ENCODE data around the gene PRKCD.

Gene PRKCD

DNA sequence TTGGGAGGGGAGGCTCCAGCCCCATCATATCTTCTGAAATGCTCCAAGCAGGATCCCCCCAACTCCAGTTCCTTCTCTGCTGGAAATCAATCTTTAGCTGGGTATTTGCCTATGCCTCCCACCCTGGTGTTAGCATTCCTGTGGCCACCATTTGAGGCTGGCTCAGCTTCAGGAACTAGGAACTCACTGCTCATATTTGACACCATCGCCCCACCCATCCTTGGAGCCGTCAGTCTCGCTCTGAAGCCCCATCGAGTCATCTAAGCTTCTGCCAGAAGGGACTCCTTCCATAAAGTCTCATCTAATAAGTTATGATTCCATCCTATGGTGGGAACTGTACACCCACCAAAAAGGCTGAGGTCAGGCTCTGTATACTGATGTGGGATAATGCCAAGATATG is 26.4 kb downstream of the PRKCD start:
- DNase-seq (ENCODE audit: low read depth) = no peak
- TF ChIP-seq, protein P1, sequence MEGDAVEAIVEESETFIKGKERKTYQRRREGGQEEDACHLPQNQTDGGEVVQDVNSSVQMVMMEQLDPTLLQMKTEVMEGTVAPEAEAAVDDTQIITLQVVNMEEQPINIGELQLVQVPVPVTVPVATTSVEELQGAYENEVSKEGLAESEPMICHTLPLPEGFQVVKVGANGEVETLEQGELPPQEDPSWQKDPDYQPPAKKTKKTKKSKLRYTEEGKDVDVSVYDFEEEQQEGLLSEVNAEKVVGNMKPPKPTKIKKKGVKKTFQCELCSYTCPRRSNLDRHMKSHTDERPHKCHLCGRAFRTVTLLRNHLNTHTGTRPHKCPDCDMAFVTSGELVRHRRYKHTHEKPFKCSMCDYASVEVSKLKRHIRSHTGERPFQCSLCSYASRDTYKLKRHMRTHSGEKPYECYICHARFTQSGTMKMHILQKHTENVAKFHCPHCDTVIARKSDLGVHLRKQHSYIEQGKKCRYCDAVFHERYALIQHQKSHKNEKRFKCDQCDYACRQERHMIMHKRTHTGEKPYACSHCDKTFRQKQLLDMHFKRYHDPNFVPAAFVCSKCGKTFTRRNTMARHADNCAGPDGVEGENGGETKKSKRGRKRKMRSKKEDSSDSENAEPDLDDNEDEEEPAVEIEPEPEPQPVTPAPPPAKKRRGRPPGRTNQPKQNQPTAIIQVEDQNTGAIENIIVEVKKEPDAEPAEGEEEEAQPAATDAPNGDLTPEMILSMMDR (IDR thresholded peaks at IDR 0.05; ENCODE audit: low read depth, low read length, missing control alignments) = no peak
- in situ Hi-C loops (cut with HindIII; ENCODE audit: low sequenced_read_pairs) = loop anchor here (5.0 kb wide), 1 partner anchor 35 kb away; no protein-coding TSS in a partner anchor
- no peak overlapping the region for H3K4me3 ChIP-seq (ENCODE audit: low read depth, low read length)

DNA sequence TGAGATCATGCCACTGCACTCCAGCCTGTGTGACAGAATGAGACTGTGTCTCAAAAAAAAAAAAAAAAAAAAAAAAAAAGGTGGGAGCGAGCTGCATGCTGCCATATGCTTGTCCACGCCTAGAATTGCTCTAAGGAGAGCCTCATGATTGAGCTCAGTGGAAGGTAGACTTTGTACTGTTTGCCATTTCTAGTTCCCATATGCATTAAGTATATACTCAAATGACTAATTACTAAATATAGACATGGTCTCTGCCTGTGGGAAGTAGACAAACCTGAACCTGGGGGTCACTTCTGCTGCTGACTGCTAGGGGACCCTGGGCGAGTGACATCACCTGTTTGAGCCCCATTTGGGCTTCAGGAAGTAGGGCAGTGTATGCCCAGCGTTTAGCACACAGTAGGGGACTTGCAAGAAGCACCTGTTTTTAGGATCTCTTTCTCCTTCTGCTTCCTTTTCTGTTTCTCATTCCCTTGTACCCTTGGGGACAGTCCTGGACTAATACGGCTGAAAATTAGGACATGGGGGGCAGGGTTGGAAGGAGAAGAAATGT is 27.2 kb downstream of the PRKCD start:
- no peak for DNase-seq (ENCODE audit: low read depth)
- H3K4me3 ChIP-seq (ENCODE audit: low read depth, low read length) = no peak overlapping the region
- TF ChIP-seq, protein P1 (IDR thresholded peaks at IDR 0.05; ENCODE audit: low read depth, low read length, missing control alignments) = no peak
- in situ Hi-C loops (cut with HindIII; ENCODE audit: low sequenced_read_pairs) = loop anchor here (5.0 kb wide), 1 partner anchor 36 kb away; no protein-coding TSS in a partner anchor

DNA sequence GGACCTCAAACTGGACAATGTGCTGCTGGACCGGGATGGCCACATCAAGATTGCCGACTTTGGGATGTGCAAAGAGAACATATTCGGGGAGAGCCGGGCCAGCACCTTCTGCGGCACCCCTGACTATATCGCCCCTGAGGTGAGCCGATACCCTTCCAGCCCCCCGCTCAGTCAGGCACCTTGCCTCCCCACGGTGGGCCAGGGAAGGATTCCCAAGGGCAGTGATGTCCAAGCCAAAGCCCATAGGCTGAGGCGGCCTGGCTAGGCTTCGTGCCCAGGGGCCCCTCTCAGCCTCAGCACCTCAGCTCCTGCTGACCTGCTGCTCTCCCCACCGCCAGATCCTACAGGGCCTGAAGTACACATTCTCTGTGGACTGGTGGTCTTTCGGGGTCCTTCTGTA is 27.7 kb downstream of the PRKCD start:
- in situ Hi-C loops (cut with HindIII; ENCODE audit: low sequenced_read_pairs) = loop anchor here (5.0 kb wide), 1 partner anchor 36 kb away; no protein-coding TSS in a partner anchor
- DNase-seq (ENCODE audit: low read depth) = no peak
- no peak overlapping the region for H3K4me3 ChIP-seq (ENCODE audit: low read depth, low read length)
- TF ChIP-seq, protein P1 (IDR thresholded peaks at IDR 0.05; ENCODE audit: low read depth, low read length, missing control alignments) = no peak

DNA sequence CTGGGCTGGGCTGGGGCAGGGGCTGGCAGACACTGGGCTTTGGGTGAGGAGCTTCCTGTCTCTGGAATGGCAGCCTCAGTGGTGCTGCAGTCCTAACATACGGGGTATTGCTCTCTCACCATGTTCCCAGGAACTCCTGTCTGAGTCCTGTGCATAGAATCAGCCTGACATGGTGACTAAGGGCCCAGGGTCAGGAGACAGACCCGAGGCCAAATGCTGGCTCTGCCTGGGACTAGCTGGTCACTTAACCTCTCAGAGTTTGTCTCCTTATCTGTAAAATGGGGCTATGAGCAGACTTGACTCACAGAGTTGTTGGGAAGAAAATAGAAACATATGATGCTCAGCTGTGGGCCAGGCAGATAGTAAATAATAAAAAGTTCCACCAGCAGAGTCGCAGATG is 28.3 kb downstream of the PRKCD start:
- DNase-seq (ENCODE audit: low read depth) = no peak
- TF ChIP-seq, protein P1 (IDR thresholded peaks at IDR 0.05; ENCODE audit: low read depth, low read length, missing control alignments) = no peak
- no peak overlapping the region for H3K4me3 ChIP-seq (ENCODE audit: low read depth, low read length)
- in situ Hi-C loops (cut with HindIII; ENCODE audit: low sequenced_read_pairs) = loop anchor here (5.0 kb wide), 1 partner anchor 37 kb away; no protein-coding TSS in a partner anchor

DNA sequence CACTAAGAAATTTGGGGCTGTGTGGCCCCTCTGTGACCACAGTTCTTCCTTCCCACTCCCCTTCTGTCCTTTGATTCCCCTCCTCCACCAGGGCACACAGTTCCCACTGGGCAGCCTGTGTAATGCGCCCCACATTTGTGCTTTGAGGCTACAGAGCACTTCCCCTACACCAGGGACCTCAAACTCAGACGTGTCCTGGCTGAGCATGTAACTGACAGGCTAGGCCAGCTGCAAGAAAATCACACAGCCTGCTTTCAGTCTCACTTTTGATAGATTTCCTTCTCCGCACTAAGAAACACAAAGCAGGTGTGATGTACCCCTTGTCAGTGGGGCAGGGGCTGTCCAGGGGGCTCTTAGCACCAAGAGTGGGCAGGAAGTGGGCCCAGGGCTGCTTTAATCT is 29.6 kb downstream of the PRKCD start:
- H3K4me3 ChIP-seq (ENCODE audit: low read depth, low read length) = no peak overlapping the region
- no peak for DNase-seq (ENCODE audit: low read depth)
- TF ChIP-seq, protein P1 (IDR thresholded peaks at IDR 0.05; ENCODE audit: low read depth, low read length, missing control alignments) = no peak
- in situ Hi-C loops (cut with HindIII; ENCODE audit: low sequenced_read_pairs) = no loop called here

DNA sequence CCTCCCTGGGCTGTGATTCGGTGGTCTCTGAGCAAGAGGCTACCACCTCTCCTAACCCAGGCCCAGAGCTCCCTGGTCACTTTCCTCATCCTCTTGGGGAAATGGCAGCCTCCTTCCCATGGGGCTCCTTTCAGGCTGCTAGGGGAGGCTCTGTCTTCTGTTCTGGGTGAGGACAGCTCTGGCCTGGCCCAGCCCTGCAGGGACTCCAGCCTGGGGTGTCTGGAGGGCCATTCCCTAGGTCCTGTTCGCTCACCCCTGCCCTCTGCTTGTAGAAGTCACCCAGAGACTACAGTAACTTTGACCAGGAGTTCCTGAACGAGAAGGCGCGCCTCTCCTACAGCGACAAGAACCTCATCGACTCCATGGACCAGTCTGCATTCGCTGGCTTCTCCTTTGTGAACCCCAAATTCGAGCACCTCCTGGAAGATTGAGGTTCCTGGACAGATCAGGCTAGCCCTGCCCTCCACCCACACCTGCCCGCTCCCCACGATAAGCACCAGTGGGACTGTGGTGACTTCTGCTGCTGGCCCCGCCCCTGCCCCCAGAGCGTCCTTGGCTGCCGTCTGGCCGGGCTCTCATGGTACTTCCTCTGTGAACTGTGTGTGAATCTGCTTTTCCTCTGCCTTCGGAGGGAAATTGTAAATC is 30.9 kb downstream of the PRKCD start:
- in situ Hi-C loops (cut with HindIII; ENCODE audit: low sequenced_read_pairs) = no loop called here
- no peak overlapping the region for H3K4me3 ChIP-seq (ENCODE audit: low read depth, low read length)
- DNase-seq (ENCODE audit: low read depth) = no peak
- TF ChIP-seq, protein P1 (IDR thresholded peaks at IDR 0.05; ENCODE audit: low read depth, low read length, missing control alignments) = no peak
